ENCODE measurements around the gene IGSF21. TPM values are rescaled to one million over a fixed set of nuclear protein-coding genes. Genes with fewer than 3 reads are reported as not detected.

IGSF21 gene
- total RNA-seq, 1 donor from 2014 or later: 1.3 TPM

DNA sequence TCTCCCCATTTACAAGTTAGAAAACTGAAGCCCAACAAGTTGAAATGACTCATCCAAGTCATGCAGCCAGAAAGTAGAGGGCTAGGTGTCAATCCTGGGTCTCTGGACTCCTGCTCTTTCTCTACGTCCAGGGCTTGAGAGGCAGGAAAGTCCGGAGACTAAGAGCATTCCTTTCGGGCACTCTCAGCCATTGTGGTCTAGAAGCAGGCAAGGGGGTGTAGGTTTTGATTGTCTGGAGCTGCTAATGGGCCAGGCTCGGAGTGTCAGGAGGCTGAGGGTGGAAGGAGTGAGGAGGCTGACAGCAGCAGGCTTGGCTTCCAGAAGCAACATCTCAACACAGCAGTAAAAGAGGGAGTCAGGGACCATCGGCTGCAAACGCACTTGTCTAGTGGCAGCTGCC is 265.6 kb downstream of the IGSF21 start:
- H3K4me3 Mint-ChIP-seq (ENCODE audit: unreplicated experiment): no peak overlapping the region
- peaks cover 5% of the 10 kb centered on the region for H3K36me3 Mint-ChIP-seq (ENCODE audit: unreplicated experiment)
- no peak for DNase-seq
- TF ChIP-seq, protein P1, sequence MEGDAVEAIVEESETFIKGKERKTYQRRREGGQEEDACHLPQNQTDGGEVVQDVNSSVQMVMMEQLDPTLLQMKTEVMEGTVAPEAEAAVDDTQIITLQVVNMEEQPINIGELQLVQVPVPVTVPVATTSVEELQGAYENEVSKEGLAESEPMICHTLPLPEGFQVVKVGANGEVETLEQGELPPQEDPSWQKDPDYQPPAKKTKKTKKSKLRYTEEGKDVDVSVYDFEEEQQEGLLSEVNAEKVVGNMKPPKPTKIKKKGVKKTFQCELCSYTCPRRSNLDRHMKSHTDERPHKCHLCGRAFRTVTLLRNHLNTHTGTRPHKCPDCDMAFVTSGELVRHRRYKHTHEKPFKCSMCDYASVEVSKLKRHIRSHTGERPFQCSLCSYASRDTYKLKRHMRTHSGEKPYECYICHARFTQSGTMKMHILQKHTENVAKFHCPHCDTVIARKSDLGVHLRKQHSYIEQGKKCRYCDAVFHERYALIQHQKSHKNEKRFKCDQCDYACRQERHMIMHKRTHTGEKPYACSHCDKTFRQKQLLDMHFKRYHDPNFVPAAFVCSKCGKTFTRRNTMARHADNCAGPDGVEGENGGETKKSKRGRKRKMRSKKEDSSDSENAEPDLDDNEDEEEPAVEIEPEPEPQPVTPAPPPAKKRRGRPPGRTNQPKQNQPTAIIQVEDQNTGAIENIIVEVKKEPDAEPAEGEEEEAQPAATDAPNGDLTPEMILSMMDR (IDR thresholded peaks at IDR 0.05; ENCODE audit: partially characterized antibody, unreplicated experiment): no peak
- H3K27me3 Mint-ChIP-seq (ENCODE audit: unreplicated experiment): peaks cover 9% of the 10 kb centered on the region
- no peaks in the 10 kb centered on the region for H3K4me1 Mint-ChIP-seq (ENCODE audit: low read depth, unreplicated experiment)
- no peak overlapping the region for H3K27ac Mint-ChIP-seq (ENCODE audit: unreplicated experiment)
- H3K9me3 Mint-ChIP-seq (ENCODE audit: unreplicated experiment): peaks cover 5% of the 10 kb centered on the region

DNA sequence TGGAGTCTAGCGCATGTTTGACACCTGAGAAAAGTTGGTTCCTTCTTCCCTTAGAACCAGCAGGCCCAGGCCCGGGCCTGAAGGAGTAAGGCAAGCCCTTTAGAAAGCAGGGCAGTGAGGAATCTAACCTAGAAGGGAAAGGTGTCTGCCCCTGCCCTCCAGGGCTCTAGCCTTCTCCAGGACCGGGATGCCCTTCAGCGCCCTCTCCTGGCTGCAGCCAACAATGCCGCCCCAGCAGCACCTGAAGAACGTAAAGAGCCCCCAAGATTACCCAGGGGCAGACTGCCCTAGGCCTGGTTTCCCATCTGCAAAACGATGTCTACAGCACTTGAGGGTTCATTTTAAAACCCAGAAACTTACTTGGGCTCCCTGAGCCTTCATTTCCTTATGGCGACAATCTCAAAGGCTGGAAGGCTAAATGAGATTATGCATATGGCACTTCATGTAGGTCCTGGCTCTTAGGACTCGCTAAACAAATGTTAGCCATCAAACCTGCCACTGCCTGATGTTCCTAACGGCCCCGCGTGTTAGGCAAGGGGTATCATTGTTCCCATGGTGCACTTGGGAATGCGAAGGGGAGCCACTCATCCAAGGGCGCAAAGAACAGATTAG is 266.4 kb downstream of the IGSF21 start:
- Mint-ChIP-seq H3K4me3 (ENCODE audit: unreplicated experiment) (no peak overlapping the region), H3K4me1 (ENCODE audit: low read depth, unreplicated experiment) (no peaks in the 10 kb centered on the region), H3K27ac (ENCODE audit: unreplicated experiment) (no peak overlapping the region), H3K27me3 (ENCODE audit: unreplicated experiment) (peaks cover 9% of the 10 kb centered on the region), H3K36me3 (ENCODE audit: unreplicated experiment) (peaks cover 5% of the 10 kb centered on the region), H3K9me3 (ENCODE audit: unreplicated experiment) (peaks cover 6% of the 10 kb centered on the region)
- TF ChIP-seq, protein P1 (IDR thresholded peaks at IDR 0.05; ENCODE audit: partially characterized antibody, unreplicated experiment): peak; percentile 72
- peak; percentile 79 for DNase-seq

DNA sequence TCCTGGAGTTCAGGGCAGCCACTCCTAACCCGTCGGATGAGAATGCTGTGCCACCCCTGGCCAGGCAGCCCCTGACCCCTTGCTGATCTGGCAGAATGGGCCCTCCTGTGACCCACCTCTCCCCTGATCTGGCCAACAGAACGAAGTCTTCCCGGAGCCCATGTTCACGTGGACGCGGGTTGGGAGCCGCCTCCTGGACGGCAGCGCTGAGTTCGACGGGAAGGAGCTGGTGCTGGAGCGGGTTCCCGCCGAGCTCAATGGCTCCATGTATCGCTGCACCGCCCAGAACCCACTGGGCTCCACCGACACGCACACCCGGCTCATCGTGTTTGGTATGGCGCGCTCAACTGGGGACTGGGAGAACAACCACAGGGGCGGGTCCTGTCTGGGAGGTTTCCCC is 269.1 kb downstream of the IGSF21 start:
- Mint-ChIP-seq H3K9me3 (ENCODE audit: unreplicated experiment) (peaks cover 6% of the 10 kb centered on the region), H3K27ac (ENCODE audit: unreplicated experiment) (no peak overlapping the region), H3K27me3 (ENCODE audit: unreplicated experiment) (peaks cover 12% of the 10 kb centered on the region), H3K4me1 (ENCODE audit: low read depth, unreplicated experiment) (no peaks in the 10 kb centered on the region), H3K4me3 (ENCODE audit: unreplicated experiment) (no peak overlapping the region), H3K36me3 (ENCODE audit: unreplicated experiment) (peaks cover 8% of the 10 kb centered on the region)
- TF ChIP-seq, protein P1 (IDR thresholded peaks at IDR 0.05; ENCODE audit: partially characterized antibody, unreplicated experiment): no peak
- no peak for DNase-seq

DNA sequence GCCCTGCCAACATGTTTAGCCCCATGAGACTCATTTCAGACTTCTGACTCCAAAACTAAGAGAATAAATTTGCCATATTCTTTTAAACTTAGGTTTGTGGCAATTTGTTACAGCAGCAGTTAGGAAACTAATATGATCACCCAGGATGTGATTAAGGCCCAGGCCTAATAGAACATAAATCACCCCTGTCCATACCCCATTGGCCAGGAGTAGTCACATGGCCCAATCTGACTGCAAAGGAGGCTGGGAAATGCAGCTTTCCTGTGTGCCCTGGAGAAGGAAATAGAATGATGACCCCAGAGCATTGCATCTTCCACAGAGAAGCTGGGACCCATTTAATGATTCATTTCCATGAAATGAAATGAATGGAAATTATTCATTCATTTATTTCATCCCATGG is 272.7 kb downstream of the IGSF21 start:
- TF ChIP-seq, protein P1 (IDR thresholded peaks at IDR 0.05; ENCODE audit: partially characterized antibody, unreplicated experiment): no peak
- peaks cover 9% of the 10 kb centered on the region for H3K4me1 Mint-ChIP-seq (ENCODE audit: low read depth, unreplicated experiment)
- peaks cover 8% of the 10 kb centered on the region for H3K36me3 Mint-ChIP-seq (ENCODE audit: unreplicated experiment)
- H3K27ac Mint-ChIP-seq (ENCODE audit: unreplicated experiment): no peak overlapping the region
- peaks cover 7% of the 10 kb centered on the region for H3K9me3 Mint-ChIP-seq (ENCODE audit: unreplicated experiment)
- no peak overlapping the region for H3K4me3 Mint-ChIP-seq (ENCODE audit: unreplicated experiment)
- H3K27me3 Mint-ChIP-seq (ENCODE audit: unreplicated experiment): peaks cover 9% of the 10 kb centered on the region
- DNase-seq: no peak

DNA sequence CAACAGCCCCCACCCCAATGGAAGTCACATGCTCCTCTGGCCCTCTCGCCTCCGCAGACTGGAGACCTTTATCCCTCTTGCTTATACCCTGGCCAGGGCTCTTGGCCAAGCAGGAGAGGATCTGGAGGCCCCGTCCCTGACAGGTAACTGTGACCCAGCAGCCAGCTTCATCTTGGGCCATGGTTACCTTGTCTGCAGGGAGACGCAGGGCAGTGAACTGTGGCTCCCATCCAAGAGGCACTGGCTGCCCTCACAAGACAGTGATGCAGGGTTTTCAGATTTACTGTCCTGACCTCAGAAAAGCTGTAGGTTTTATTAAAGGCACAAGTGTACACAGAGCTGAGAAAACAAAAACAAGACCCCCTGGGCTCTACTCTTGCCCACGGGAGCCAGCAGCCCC is 276.5 kb downstream of the IGSF21 start:
- TF ChIP-seq, protein P1 (IDR thresholded peaks at IDR 0.05; ENCODE audit: partially characterized antibody, unreplicated experiment): no peak
- Mint-ChIP-seq H3K4me1 (ENCODE audit: low read depth, unreplicated experiment) (peaks cover 28% of the 10 kb centered on the region), H3K27me3 (ENCODE audit: unreplicated experiment) (peaks cover 8% of the 10 kb centered on the region), H3K27ac (ENCODE audit: unreplicated experiment) (no peak overlapping the region), H3K9me3 (ENCODE audit: unreplicated experiment) (peaks cover 8% of the 10 kb centered on the region), H3K36me3 (ENCODE audit: unreplicated experiment) (peaks cover 8% of the 10 kb centered on the region), H3K4me3 (ENCODE audit: unreplicated experiment) (no peak overlapping the region)
- DNase-seq: no peak
